ENCODE measurements around the gene HECTD3.
"Not testable (repeated sequence)": the region's sequence is repeated elsewhere in the genome, so short reads cannot be mapped to it uniquely, and the experiment has no call there.

Gene HECTD3

DNA sequence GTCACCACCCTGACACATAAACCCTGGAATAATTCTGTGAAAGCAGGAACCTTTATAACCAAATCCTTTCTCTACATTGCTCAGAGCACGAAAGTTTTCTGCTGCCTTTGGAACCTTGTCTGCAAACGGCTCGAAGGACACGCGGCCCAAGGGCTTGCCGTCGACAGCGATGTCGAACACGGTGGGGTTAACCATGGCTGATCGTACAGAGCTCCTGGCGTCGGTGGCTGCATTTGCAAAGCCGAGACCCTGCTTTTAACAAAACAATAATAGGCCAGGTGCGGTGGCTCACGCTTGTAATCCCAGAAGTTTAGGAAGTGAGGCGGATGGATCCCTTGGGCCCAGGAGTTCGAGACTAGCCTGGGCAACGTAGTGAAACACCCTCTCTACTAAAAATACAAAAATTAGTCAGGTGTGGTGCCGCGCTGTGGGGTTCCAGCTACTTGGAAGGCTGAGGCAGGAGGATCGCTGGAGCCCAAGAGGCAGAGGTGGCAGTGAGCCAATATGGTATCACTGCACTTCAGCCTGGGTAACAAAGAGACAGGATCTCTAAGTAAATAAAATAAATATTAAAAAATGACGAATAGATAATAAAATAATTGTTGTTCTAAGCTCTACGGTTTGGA, 22.5 kb downstream of the HECTD3 start:
- no peak for DNase-seq (ENCODE audit: low read depth)

DNA sequence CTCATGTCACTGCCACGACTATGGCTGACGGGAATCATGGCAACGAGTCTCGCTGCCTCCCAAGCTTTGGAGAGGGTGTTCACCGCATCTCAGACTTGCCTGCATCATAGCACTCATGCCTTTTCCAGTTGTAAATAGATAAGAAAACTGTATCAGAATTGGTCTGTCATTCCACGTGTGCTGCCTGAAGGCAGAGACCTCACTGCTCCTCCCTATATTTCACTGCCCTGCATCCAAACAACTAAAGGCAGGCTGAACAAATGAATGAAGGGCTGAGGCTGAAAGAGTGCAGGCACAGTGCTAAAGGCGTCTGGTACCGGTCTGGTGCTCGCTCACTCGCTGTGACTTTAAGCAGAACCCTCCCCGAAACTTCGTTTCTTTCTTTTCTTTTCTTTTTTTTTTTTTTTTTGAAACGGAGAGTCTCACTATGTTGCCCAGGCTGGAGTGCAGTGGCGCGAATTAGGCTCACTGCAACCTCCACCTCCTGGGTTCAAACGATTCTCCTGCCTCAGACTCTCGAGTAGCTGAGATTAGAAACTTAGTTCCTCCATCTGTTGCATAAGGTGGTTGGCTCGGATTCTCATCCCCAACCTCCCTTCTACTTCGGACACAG, 25.3 kb downstream of the HECTD3 start:
- no peak for DNase-seq (ENCODE audit: low read depth)

DNA sequence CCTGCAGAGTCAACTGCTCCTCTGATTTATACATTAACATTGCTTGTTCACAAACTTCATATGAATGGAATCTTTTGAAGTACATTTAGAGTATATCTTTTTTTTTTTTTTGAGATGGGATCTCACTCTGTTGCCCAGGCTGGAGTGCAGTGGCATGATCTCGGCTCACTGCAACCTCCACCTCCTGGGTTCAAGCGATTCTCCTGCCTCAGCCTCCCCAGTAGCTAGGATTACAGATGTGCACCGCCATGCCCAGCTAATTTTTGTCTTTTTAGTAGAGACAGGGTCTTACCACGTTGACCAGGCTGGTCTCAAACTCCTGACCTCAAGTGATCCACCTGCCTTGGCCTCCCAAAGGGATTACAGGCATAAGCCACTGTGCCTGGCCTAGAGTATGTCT, 33.8 kb downstream of the HECTD3 start:
- DNase-seq (ENCODE audit: low read depth), result not testable (repeated sequence)

DNA sequence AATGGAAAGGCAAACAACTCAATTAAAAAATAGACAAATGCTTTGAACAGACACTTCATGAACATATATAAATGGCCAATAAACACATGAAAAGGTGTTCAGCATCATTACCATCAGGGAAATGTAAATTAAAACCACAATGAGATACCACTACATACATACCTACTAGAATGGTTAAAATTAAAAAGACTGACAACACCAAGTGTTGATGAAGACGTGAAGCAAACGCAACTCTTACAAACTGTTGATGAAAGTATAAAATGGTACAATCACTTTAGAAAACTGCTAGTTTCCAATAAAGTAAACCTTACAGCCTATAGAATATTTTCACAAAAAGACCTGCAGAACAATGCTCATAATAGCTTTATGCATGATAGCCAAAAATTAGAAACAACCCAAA, 34.9 kb downstream of the HECTD3 start:
- DNase-seq (ENCODE audit: low read depth), result no peak

DNA sequence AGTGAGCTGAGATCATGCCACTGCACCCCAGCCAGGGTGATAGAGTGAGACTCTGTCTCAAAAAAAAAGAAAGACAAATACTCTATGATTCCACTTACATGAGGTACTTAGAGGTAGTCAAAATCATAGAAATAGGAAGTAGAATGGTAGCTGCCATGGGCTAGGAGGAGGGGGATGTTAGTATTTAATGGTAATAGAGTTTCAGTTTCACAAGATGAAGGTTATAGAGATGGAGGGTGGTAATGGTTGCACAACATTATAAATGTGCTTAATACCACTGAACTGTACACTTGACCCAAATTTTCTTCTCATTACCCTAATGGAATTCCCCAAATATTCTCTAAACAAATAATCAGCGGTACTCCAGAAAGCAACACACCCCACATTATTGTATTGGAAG, 37.5 kb downstream of the HECTD3 start:
- DNase-seq (ENCODE audit: low read depth), result no peak

DNA sequence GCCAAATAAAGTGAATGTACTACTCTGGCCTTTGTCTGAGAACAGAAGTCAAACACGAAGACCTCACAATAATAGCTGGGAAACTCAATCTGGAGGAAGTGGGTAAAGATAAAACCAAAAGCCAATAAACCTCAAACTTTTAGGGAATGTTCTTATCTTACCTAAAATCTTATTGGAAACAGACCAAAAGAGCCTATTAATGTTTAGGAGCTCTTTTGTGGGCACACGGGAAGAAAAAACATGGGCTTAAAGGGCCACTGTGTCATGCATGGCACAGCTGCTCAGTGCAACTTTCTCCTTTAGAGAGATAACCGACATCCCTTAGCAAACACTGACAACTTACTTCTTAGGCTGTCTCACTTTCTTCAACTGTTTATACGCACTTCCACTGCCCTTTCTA, 40.8 kb downstream of the HECTD3 start:
- DNase-seq (ENCODE audit: low read depth), result no peak

DNA sequence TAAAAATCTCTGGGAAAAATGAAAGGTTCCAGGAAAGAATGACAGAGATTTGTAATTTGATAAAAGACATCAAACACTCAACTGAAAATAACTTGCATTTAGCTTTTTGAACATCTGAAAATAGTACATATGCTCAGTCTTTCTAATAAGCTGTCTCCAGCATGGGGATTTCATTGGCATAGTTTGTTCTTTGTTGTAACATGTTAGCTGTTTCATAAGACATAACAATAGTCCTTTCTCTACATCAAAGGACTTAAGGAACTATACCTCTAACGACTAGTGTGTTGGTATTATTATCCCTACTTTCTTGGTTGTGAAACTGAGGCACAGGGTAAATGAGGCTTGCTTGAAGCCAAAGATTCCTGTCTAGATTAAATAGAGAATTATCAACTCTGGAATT, 46.7 kb downstream of the HECTD3 start:
- DNase-seq (ENCODE audit: low read depth), result no peak

DNA sequence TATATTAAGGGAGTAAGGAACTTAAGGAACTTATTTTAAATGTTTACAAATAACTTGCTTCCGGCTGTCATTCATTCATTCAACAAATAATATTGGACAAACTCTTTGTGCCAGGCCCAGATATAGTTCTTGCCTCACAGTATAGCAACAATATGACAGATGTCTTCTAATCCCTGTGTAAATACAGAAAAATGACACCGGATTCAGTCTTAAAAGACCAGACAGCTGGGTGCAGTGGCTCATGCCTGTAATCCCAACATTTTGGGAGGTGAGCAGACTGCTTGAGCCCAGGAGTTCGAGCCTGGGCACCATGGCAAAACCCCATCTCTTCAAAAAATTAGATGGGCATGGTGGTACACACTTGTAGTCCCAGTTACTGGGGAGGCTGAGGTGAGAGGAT, 48.4 kb downstream of the HECTD3 start:
- no peak for DNase-seq (ENCODE audit: low read depth)

DNA sequence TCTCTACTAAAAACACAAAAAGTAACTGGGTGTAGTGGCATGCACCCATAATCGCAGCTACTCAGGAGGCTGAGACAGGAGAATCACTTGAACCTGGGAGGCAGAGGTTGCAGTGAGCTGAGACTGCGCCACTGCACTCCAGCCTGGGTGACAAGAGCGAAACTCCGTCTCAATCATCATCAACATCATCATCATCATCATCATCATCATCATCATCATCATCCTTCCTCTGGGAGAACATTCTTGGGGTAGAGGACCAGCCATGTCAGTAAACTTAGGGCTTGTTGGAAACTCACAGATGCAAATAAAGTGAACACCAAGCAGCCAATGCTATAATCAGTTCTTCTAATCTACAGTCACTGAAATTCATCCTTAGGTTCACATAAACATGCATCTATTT, 49.1 kb downstream of the HECTD3 start:
- DNase-seq (ENCODE audit: low read depth), result not testable (repeated sequence)

DNA sequence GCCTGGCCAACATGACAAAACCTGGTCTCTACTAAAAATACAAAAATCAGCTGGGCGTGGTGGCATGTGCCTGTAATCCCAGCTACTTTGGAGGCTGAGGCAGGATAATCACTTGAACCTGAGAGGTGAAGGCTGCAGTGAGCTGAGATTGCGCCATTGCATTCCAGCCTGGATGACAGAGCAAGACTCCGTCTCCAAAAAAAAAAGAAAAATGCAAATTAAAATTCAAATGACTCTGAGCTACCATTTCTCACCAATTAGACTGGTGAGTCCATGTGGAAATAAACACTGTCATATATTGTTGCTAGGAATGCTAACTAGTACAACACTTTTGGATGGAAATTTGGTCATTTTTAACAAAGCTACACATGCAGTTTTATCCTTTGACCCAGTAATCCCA, 53.6 kb downstream of the HECTD3 start:
- not testable (repeated sequence) for DNase-seq (ENCODE audit: low read depth)

DNA sequence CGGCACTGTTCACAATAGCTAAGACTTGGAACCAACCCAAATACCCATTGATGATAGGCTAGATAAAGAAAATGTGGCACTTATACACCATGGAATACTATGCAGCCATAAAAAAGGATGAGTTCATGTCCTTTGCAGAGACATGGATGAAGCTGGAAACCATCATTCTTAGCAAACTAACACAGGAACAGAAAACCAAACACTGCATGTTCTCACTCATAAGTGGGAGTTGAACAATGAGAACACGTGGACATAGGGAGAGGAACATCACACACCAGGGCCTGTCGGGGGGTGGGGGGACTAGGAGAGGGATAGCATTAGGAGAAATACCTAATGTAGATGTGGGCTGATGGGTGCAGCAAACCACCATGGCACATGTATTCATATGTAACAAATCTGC, 55.0 kb downstream of the HECTD3 start:
- not testable (repeated sequence) for DNase-seq (ENCODE audit: low read depth)

All from CMK (cell line).